DOHH2 (cell line): ENCODE results near the gene EMILIN3.

ENCODE experiments used
- H3F3A ChIP-seq: fragments of 200-600 bp; sonication (generic), shearing (Covaris generic); 2 replicates; pipeline ENCODE4 v1.6.0; 2016; ENCODE audit warnings: antibody characterized with exemption, mild to moderate bottlenecking; ENCODE audit not compliant: control insufficient read depth, insufficient read depth
- H3K27ac ChIP-seq: fragments of 200-600 bp; sonication (generic); 2 replicates; pipeline ENCODE4 v1.5.1; 2014; ENCODE audit warnings: low read depth, mild to moderate bottlenecking, low read length, moderate library complexity
- H3K27me3 ChIP-seq: fragments of 200-600 bp; sonication (generic); 2 replicates; pipeline ENCODE4 v1.6.1; 2014; ENCODE audit warnings: mild to moderate bottlenecking, low read length, mixed read lengths; ENCODE audit not compliant: control insufficient read depth
- H3K36me3 ChIP-seq: fragments of 200-600 bp; sonication (generic); 2 replicates; pipeline ENCODE4 v1.6.1; 2014; ENCODE audit warnings: mild to moderate bottlenecking, low read length, moderate library complexity, mixed read lengths; ENCODE audit not compliant: control insufficient read depth
- H3K4me1 ChIP-seq: fragments of 200-600 bp; sonication (generic); 2 replicates; pipeline ENCODE4 v1.6.1; 2014; ENCODE audit warnings: mild to moderate bottlenecking, low read length, mixed read lengths; ENCODE audit not compliant: control insufficient read depth
- H3K4me2 ChIP-seq: fragments of 200-600 bp; sonication (generic); 2 replicates; pipeline ENCODE4 v1.6.0; 2014; ENCODE audit warnings: mild to moderate bottlenecking, low read length, moderate library complexity
- H3K4me3 ChIP-seq: fragments of 200-600 bp; sonication (generic); 2 replicates; pipeline ENCODE4 v1.5.1; 2014; ENCODE audit warnings: mild to moderate bottlenecking, low read length, mixed read lengths
- H3K79me2 ChIP-seq: fragments of 200-600 bp; sonication (generic); 2 replicates; pipeline ENCODE4 v1.6.1; 2014; ENCODE audit warnings: mild to moderate bottlenecking, low read length, mixed read lengths; ENCODE audit not compliant: control insufficient read depth
- H3K9me2 ChIP-seq: fragments of 200-600 bp; sonication (generic); replicated peaks from 2 replicates; pipeline ENCODE4 v1.6.1; 2014; ENCODE audit warnings: mild to moderate bottlenecking, low read length, mixed read lengths; ENCODE audit not compliant: control insufficient read depth
- H3K9me3 ChIP-seq: fragments of 200-600 bp; sonication (generic); 2 replicates; pipeline ENCODE4 v1.6.1; 2014; ENCODE audit warnings: antibody characterized with exemption, low read length, mixed read lengths; ENCODE audit not compliant: control insufficient read depth, insufficient read depth
- H4K20me1 ChIP-seq: fragments of 200-600 bp; sonication (generic); 2 replicates; pipeline ENCODE4 v1.6.0; 2014; ENCODE audit warnings: low read depth, mild to moderate bottlenecking, antibody characterized with exemption, low read length, moderate library complexity; ENCODE audit not compliant: control insufficient read depth, insufficient read depth
- CTCF ChIP-seq: fragments of 200-600 bp; sonication (generic); IDR thresholded peaks from one replicate; pipeline ENCODE4 v1.5.1; 2014; ENCODE audit warnings: antibody characterized with exemption, mild to moderate bottlenecking, low read depth, low read length; ENCODE audit not compliant: poor library complexity, severe bottlenecking
- EZH2phosphoT487 ChIP-seq: fragments of 200-600 bp; sonication (generic); IDR thresholded peaks from 2 replicates; pipeline ENCODE4 v1.6.1; 2017; ENCODE audit warnings: borderline replicate concordance, mild to moderate bottlenecking, antibody characterized with exemption, low read length, moderate library complexity, mixed read lengths

EMILIN3 gene

GRCh38 chr20:41345729-41346067 lies 20.9 kb downstream of the EMILIN3 start:
- no peaks in the 10 kb centered on the region for H4K20me1 ChIP-seq
- no peaks in the 10 kb centered on the region for H3K27me3 ChIP-seq
- H3K9me2 ChIP-seq = no peaks in the 10 kb centered on the region
- no peaks in the 10 kb centered on the region for H3F3A ChIP-seq
- H3K27ac ChIP-seq = no peak overlapping the region
- no peak overlapping the region for H3K4me2 ChIP-seq
- H3K36me3 ChIP-seq = no peaks in the 10 kb centered on the region
- no peaks in the 10 kb centered on the region for H3K79me2 ChIP-seq
- H3K4me1 ChIP-seq = 0 out of 2 replicates have a peak, but pooled peaks cover 2% of the 10 kb centered on the region
- TF ChIP-seq EZH2phosphoT487 (no peak), CTCF (no peak)
- no peak overlapping the region for H3K4me3 ChIP-seq
- no peaks in the 10 kb centered on the region for H3K9me3 ChIP-seq

GRCh38 chr20:41344938-41345728 lies 21.5 kb downstream of the EMILIN3 start:
- H3K27ac ChIP-seq = no peak overlapping the region
- no peaks in the 10 kb centered on the region for H3K9me2 ChIP-seq
- H3K4me2 ChIP-seq = no peak overlapping the region
- no peaks in the 10 kb centered on the region for H4K20me1 ChIP-seq
- H3K36me3 ChIP-seq = no peaks in the 10 kb centered on the region
- peaks cover 7% of the 10 kb centered on the region for H3K4me1 ChIP-seq
- H3K79me2 ChIP-seq = no peaks in the 10 kb centered on the region
- TF ChIP-seq EZH2phosphoT487 = no peak
- TF ChIP-seq CTCF = no peak
- H3K9me3 ChIP-seq = no peaks in the 10 kb centered on the region
- no peaks in the 10 kb centered on the region for H3F3A ChIP-seq
- no peak overlapping the region for H3K4me3 ChIP-seq
- no peaks in the 10 kb centered on the region for H3K27me3 ChIP-seq

GRCh38 chr20:41344477-41344876 lies 22.1 kb downstream of the EMILIN3 start:
- TF ChIP-seq CTCF (no peak), EZH2phosphoT487 (no peak)

More at GRCh38 chr20:41344477-41344876, 22.1 kb downstream of the EMILIN3 start:
- no peaks in the 10 kb centered on the region for H4K20me1 ChIP-seq
- no peaks in the 10 kb centered on the region for H3F3A ChIP-seq
- no peak overlapping the region for H3K4me2 ChIP-seq
- H3K27me3 ChIP-seq = no peaks in the 10 kb centered on the region
- no peaks in the 10 kb centered on the region for H3K9me3 ChIP-seq
- H3K4me1 ChIP-seq = peaks cover 13% of the 10 kb centered on the region
- H3K79me2 ChIP-seq = no peaks in the 10 kb centered on the region
- no peak overlapping the region for H3K4me3 ChIP-seq
- H3K27ac ChIP-seq = no peak overlapping the region
- H3K36me3 ChIP-seq = no peaks in the 10 kb centered on the region
- H3K9me2 ChIP-seq = no peaks in the 10 kb centered on the region
